HCT116 (cell line): ENCODE data around the gene CNTNAP2. TPM values are rescaled to one million over a fixed set of nuclear protein-coding genes. Genes with fewer than 3 reads are reported as not detected.
"Not testable (repeated sequence)": the region's sequence is repeated elsewhere in the genome, so short reads cannot be mapped to it uniquely, and the experiment has no call there.

Source experiments
- ATAC-seq: fragments of 200-7000 bp; cut with Tn5 transposase; 2 replicates; pipeline ENCODE4 v1.9.1; 2020; ENCODE audit warnings: mild to moderate bottlenecking, moderate library complexity
- BruUV-seq: library from RNA; stranded (reverse); fragments of 400-500 nt; replicated peaks from 2 replicates; lab custom pipeline; 2021; lab: Mats Ljungman, UMichigan
- CTCF ChIA-PET: fragments of 300-600 bp; sonication (Branson Sonifier 250); formaldehyde crosslinking; loops from one replicate; lab custom pipeline; 2021; ENCODE audit warnings: antibody characterized with exemption; lab: Charles Lee
- POLR2A ChIA-PET: fragments of 300-600, 350-600 bp; sonication (Branson Sonifier 250); formaldehyde crosslinking; loops from one replicate; lab custom pipeline; 2021; ENCODE audit warnings: antibody characterized with exemption; lab: Charles Lee
- RAD21 ChIA-PET, 2 experiments: fragments of 300-600 bp; sonication (Branson Sonifier 250); formaldehyde crosslinking; loops; one replicate each; lab custom pipeline; 2023; ENCODE audit warnings: low total read pairs in 2 of 2; ENCODE audit not compliant: uncharacterized antibody in 2 of 2, unreplicated experiment in 2 of 2, low non-redundant PET in 1 of 2; lab: Charles Lee
- DNase-seq: peaks from one replicate; pipeline ENCODE4 v3.0.0-alpha.2; 2010; ENCODE audit warnings: low read depth, low spot score
- H2AFZ ChIP-seq: fragments of 200-600 bp; shearing (Covaris generic), sonication (generic); 2 replicates; pipeline ENCODE4 v1.6.1; 2017; ENCODE audit warnings: low read depth, mixed run types, mixed read lengths, antibody characterized with exemption, low read length; ENCODE audit not compliant: poor library complexity, severe bottlenecking
- H3K27ac ChIP-seq: 2 replicates; pipeline ENCODE4 v1.5.1; 2012; ENCODE audit warnings: low read depth, low read length
- H3K27me3 ChIP-seq: fragments of 200-600 bp; sonication (generic); 2 replicates; pipeline ENCODE4 v1.6.1; 2016; ENCODE audit warnings: mixed run types, low read length, mixed read lengths; ENCODE audit not compliant: insufficient read depth
- H3K36me3 ChIP-seq, 2 experiments: fragments of 200-500 bp in 1 of 2; fragments of 200-600 bp in 1 of 2; sonication (Bioruptor generic) in 1 of 2; sonication (generic) in 1 of 2; 2 replicates each; pipeline versions ENCODE4 v1.5.1 to v1.6.1; 2014 to 2016; ENCODE audit warnings: low read length in 2 of 2, inconsistent platforms in 1 of 2, mixed read lengths in 1 of 2, mixed run types in 1 of 2; ENCODE audit not compliant: insufficient read depth in 2 of 2, control insufficient read depth in 1 of 2
- H3K4me1 ChIP-seq, 2 experiments: fragments of 200-600 bp in 1 of 2; sonication (generic) in 1 of 2; 2 replicates each; pipeline versions ENCODE4 v1.5.1 to v1.6.1; 2012 to 2017; ENCODE audit warnings: low read length in 2 of 2, inconsistent platforms in 1 of 2, mild to moderate bottlenecking in 1 of 2, mixed read lengths in 1 of 2, mixed run types in 1 of 2, moderate library complexity in 1 of 2; ENCODE audit not compliant: insufficient read depth in 2 of 2, control insufficient read depth in 1 of 2
- H3K4me2 ChIP-seq: fragments of 200-600 bp; sonication (generic); 2 replicates; pipeline ENCODE4 v1.6.1; 2017; ENCODE audit warnings: mixed run types, low read length, mixed read lengths
- H3K4me3 ChIP-seq, 2 experiments: fragments of 200-600 bp in 1 of 2; sonication (generic) in 1 of 2; replicated peaks in 1 of 2; 2 replicates each; pipeline ENCODE4 v1.5.1; 2011 to 2016; ENCODE audit warnings: low read length in 2 of 2, control low read depth in 1 of 2, low read depth in 1 of 2, mild to moderate bottlenecking in 1 of 2, mixed read lengths in 1 of 2, mixed run types in 1 of 2
- H3K79me2 ChIP-seq: fragments of 200-600 bp; sonication (generic); 2 replicates; pipeline ENCODE4 v1.6.1; 2017; ENCODE audit warnings: mild to moderate bottlenecking, mixed run types, low read length, moderate library complexity, mixed read lengths; ENCODE audit not compliant: insufficient read depth
- H3K9ac ChIP-seq: fragments of 200-600 bp; sonication (generic); 2 replicates; pipeline ENCODE4 v1.6.1; 2016; ENCODE audit warnings: low read length, mixed read lengths
- H3K9me2 ChIP-seq: fragments of 200-600 bp; sonication (generic), shearing (Covaris generic); 2 replicates; pipeline ENCODE4 v1.6.1; 2017; ENCODE audit warnings: mixed run types, mild to moderate bottlenecking, moderate library complexity; ENCODE audit not compliant: insufficient read depth
- H3K9me3 ChIP-seq, 2 experiments: fragments of 200-500 bp in 1 of 2; fragments of 200-600 bp in 1 of 2; sonication (Bioruptor generic) in 1 of 2; sonication (generic) in 1 of 2; 2 replicates each; pipeline ENCODE4 v1.6.1; 2014 to 2017; ENCODE audit warnings: low read length in 2 of 2, mixed read lengths in 2 of 2, inconsistent platforms in 1 of 2, low read depth in 1 of 2, mild to moderate bottlenecking in 1 of 2, mixed run types in 1 of 2, moderate library complexity in 1 of 2; ENCODE audit not compliant: control insufficient read depth in 1 of 2, insufficient read depth in 1 of 2
- H4K20me1 ChIP-seq: fragments of 200-600 bp; sonication (generic), shearing (Covaris generic); 2 replicates; pipeline ENCODE4 v1.6.1; 2017; ENCODE audit warnings: mixed run types, mild to moderate bottlenecking, moderate library complexity; ENCODE audit not compliant: insufficient read depth
- ATF3 ChIP-seq: IDR thresholded peaks from 2 replicates; pipeline ENCODE4 v1.6.1; 2012
- CBX3 ChIP-seq: IDR thresholded peaks from 2 replicates; pipeline ENCODE4 v1.6.1; 2012; ENCODE audit warnings: low read depth
- CEBPB ChIP-seq: IDR thresholded peaks from 2 replicates; pipeline ENCODE4 v1.6.1; 2012; ENCODE audit warnings: low read depth
- CTCF ChIP-seq, 3 experiments: fragments of 200-600 bp in 1 of 3; sonication (generic) in 1 of 3; IDR thresholded peaks in 2 of 3; conservative IDR thresholded peaks in 1 of 3; 2 replicates each; pipeline ENCODE4 v1.5.1; 2012 to 2017; ENCODE audit warnings: low read depth in 2 of 3, low read length in 2 of 3, antibody characterized with exemption in 1 of 3, borderline replicate concordance in 1 of 3, control low read depth in 1 of 3, mild to moderate bottlenecking in 1 of 3, mixed read lengths in 1 of 3, mixed run types in 1 of 3, moderate library complexity in 1 of 3; ENCODE audit not compliant: insufficient read depth in 1 of 3
- EGR1 ChIP-seq: IDR thresholded peaks from 2 replicates; pipeline ENCODE4 v1.6.1; 2012; ENCODE audit warnings: low read depth
- ELF1 ChIP-seq: IDR thresholded peaks from 2 replicates; pipeline ENCODE4 v1.6.1; 2012; ENCODE audit warnings: low read depth, borderline replicate concordance
- EZH2 ChIP-seq: fragments of 200-600 bp; sonication (generic); IDR thresholded peaks from 2 replicates; pipeline ENCODE4 v1.6.1; 2017; ENCODE audit warnings: antibody characterized with exemption, mixed run types
- JUND ChIP-seq: IDR thresholded peaks from 2 replicates; pipeline ENCODE4 v1.6.1; 2012
- MAX ChIP-seq: IDR thresholded peaks from 2 replicates; pipeline ENCODE4 v1.6.1; 2012
- POLR2A ChIP-seq: IDR thresholded peaks from 2 replicates; pipeline ENCODE4 v1.7.0; 2011; ENCODE audit warnings: borderline replicate concordance; ENCODE audit not compliant: insufficient read depth, insufficient read length; ENCODE audit errors: extremely low read depth
- POLR2AphosphoS5 ChIP-seq: IDR thresholded peaks from 2 replicates; pipeline ENCODE4 v1.6.1; 2011; ENCODE audit warnings: mild to moderate bottlenecking, low read depth, low read length, moderate library complexity
- RAD21 ChIP-seq: IDR thresholded peaks from 2 replicates; pipeline ENCODE4 v1.6.1; 2012; ENCODE audit warnings: low read depth, mild to moderate bottlenecking
- REST ChIP-seq: IDR thresholded peaks from 2 replicates; pipeline ENCODE4 v1.6.1; 2012; ENCODE audit warnings: low read depth
- SIN3A ChIP-seq: IDR thresholded peaks from 2 replicates; pipeline ENCODE4 v1.6.1; 2012; ENCODE audit warnings: low read depth
- TCF7L2 ChIP-seq: IDR thresholded peaks from 2 replicates; pipeline ENCODE4 v1.7.0; 2011; ENCODE audit warnings: borderline replicate concordance, inconsistent platforms; ENCODE audit not compliant: insufficient read depth, insufficient read length; ENCODE audit errors: extremely low read depth
- YY1 ChIP-seq: IDR thresholded peaks from 2 replicates; pipeline ENCODE4 v1.6.1; 2011; ENCODE audit warnings: low read length, low read depth, moderate library complexity, mild to moderate bottlenecking; ENCODE audit not compliant: insufficient replicate concordance; ENCODE audit errors: extremely low read depth
- ZFX ChIP-seq: fragments of 450-650 bp; IDR thresholded peaks from 2 replicates; pipeline ENCODE4 v1.6.1; 2017
- intact Hi-C: fragments of 100-400 bp; cut with micrococcal nuclease; formaldehyde crosslinking; loops from 2 replicates; pipeline ENCODE4 v1.10.0; 2022
- total RNA-seq: library from RNA; stranded (reverse); gene quantifications from one replicate; pipeline ENCODE4 v1.2.1, GENCODE V29; 2021; ENCODE audit not compliant: unreplicated experiment

Gene CNTNAP2
- total RNA-seq, 1 experiment from 2014 or later, result 0.37 TPM

GRCh38 chr7:148330822-148331221, 2214.2 kb downstream of the CNTNAP2 start:
- ATAC-seq (no peak), DNase-seq (no peak)
- Histone ChIP-seq H3K79me2 (no peaks in the 10 kb centered on the region), H3K4me2 (no peak overlapping the region), H2AFZ (no peak overlapping the region), H3K27ac (no peak overlapping the region), H3K4me3 (no peak overlapping the region), H3K4me1 (no peaks in the 10 kb centered on the region; a peak in 1 of 4 replicates), H3K36me3 (no peaks in the 10 kb centered on the region), H3K9me2 (no peaks in the 10 kb centered on the region), H3K27me3 (peaks cover 5% of the 10 kb centered on the region; the same call in 1 of the 2 replicates), H4K20me1 (no peaks in the 10 kb centered on the region), H3K9me3 (no peaks in the 10 kb centered on the region), H3K9ac (no peak overlapping the region)
- TF ChIP-seq ATF3 (no peak), REST (no peak), YY1 (no peak), ZFX (no peak), ELF1 (no peak), RAD21 (no peak), TCF7L2 (no peak), JUND (no peak), MAX (no peak), EGR1 (no peak), SIN3A (no peak), EZH2 (no peak), CEBPB (no peak), CBX3 (no peak), POLR2A (no peak), CTCF (IDR thresholded peaks at IDR 0.05 in 2 of 3, conservative IDR thresholded peaks at IDR 0.05 in 1 of 3; ENCODE audit: borderline replicate concordance in 1 of 3, insufficient read depth in 1 of 3, low read depth in 2 of 3, low read length in 2 of 3) (no peak), POLR2AphosphoS5 (no peak)
- CTCF ChIA-PET, result no interaction called here
- BruUV-seq, result no TSS peak
- POLR2A ChIA-PET, result no interaction called here
- intact Hi-C loops, result no loop called here
- RAD21 ChIA-PET, result no interaction called here

- H3K4me1 ChIP-seq, H3K9me2 ChIP-seq, intact Hi-C loops, H3K27ac ChIP-seq, H2AFZ ChIP-seq, RAD21 ChIA-PET, H3K4me2 ChIP-seq, H3K27me3 ChIP-seq, POLR2A ChIA-PET, H3K79me2 ChIP-seq, H3K9me3 ChIP-seq, H3K9ac ChIP-seq, CTCF ChIA-PET, ATAC-seq, DNase-seq, H4K20me1 ChIP-seq, H3K36me3 ChIP-seq, BruUV-seq, H3K4me3 ChIP-seq: not testable (repeated sequence)
Observed at GRCh38 chr7:148331456-148331855, 2214.9 kb downstream of the CNTNAP2 start.
